AG10803 (cell line): ENCODE data around the gene TPST2.

Source experiments
- DNase-seq: peaks from one replicate; pipeline ENCODE4 v3.0.0; 2010; ENCODE audit warnings: low read depth
- H3K4me3 ChIP-seq: 2 replicates; pipeline ENCODE4 v1.5.1; 2011; ENCODE audit warnings: mild to moderate bottlenecking, low read length, control low read depth
- TF ChIP-seq, protein P1 (sequence below): conservative IDR thresholded peaks from 2 replicates; pipeline ENCODE4 v1.5.1; 2011; ENCODE audit warnings: mild to moderate bottlenecking, low read length, control low read depth, inconsistent platforms

The TPST2 gene

GRCh38 chr22:26483043-26483438 is 106.9 kb downstream of the TPST2 start:
- TF ChIP-seq, protein P1, sequence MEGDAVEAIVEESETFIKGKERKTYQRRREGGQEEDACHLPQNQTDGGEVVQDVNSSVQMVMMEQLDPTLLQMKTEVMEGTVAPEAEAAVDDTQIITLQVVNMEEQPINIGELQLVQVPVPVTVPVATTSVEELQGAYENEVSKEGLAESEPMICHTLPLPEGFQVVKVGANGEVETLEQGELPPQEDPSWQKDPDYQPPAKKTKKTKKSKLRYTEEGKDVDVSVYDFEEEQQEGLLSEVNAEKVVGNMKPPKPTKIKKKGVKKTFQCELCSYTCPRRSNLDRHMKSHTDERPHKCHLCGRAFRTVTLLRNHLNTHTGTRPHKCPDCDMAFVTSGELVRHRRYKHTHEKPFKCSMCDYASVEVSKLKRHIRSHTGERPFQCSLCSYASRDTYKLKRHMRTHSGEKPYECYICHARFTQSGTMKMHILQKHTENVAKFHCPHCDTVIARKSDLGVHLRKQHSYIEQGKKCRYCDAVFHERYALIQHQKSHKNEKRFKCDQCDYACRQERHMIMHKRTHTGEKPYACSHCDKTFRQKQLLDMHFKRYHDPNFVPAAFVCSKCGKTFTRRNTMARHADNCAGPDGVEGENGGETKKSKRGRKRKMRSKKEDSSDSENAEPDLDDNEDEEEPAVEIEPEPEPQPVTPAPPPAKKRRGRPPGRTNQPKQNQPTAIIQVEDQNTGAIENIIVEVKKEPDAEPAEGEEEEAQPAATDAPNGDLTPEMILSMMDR, result no peak
- DNase-seq, result no peak
- peak overlapping the region; percentile 92 for H3K4me3 ChIP-seq

DNA sequence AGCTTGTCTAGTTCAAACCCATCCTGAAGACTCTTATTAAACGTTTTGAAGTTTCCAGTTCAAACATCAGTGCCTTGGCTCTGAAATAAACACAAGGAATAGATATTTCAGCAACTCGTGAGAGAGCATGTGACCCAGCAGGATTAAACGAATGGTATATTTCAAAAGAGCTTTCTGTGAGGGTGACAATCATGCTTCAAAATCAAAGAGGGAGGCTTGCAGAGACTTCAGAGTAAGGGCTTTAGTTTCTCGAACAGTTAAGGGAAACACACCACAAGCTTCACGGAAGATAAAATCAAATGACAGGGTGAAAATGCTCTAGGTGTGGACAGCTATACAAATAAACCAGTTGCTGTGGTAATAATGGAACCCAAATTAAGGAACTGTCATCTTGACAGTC is 107.8 kb downstream of the TPST2 start:
- no peak overlapping the region for H3K4me3 ChIP-seq
- TF ChIP-seq, protein P1, result no peak
- no peak for DNase-seq

DNA sequence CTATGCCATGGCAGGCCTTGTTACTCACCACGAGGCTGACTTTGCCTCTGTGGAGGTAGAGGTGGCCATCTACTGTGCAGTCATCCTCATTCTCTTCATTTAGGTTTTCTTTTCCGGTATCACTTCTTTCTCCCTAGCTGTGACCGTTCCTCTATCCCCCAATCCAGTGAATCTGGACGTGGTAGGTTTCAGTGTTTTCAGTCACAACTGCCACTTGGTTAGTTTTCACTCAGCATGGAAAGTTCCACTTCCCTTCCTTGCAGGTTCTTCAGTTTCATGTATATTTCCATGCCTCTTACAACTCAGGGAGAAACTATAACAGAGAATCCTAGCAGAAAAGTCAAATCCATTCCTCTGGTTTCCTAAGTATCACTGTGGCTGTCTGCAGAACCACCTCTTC is 108.2 kb downstream of the TPST2 start:
- H3K4me3 ChIP-seq, result no peak overlapping the region
- TF ChIP-seq, protein P1, result no peak
- no peak for DNase-seq

DNA sequence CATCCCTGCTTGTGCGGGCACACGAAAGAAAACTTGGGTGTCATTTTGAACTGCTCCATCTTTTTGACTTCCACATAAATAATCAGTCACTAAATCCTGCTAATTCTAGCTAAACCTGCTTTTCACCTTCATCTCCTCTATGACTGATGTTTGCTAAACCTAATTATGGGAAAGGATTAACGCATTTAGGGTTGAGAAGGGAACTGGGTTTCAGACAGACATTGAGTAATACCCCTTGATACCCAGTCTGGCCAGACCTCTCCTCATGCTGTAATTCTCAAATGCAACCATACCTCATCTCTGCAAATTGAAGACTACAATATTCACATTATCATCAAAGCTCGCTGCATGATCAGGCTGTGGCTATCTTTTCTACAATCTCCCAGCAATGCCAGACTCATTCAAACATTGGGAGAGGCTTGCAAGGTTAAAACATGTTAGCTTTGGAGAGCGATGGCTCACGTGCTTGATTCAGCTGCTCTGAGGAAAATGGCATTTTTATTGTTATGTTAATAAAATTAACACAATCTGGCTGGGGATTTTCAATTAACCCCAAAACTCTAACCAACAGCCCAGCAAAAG is 108.7 kb downstream of the TPST2 start:
- DNase-seq, result no peak
- TF ChIP-seq, protein P1, result no peak
- no peak overlapping the region for H3K4me3 ChIP-seq

DNA sequence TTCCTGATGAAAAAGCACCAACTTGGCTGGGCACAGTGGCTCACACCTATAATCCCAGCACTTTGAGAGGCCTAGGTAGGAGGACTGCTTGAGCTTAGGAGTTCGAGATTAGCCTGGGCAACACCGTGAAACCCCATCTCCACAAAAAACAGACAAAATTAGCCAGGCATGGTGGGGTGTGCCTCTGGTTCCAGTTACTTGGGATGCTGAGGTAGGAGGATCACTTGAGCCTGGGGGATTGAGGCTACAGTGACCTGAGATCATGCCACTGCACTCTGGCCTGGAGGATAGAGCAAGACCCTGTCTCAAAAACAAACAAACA is 109.4 kb downstream of the TPST2 start:
- DNase-seq, result no peak
- H3K4me3 ChIP-seq, result no peak overlapping the region
- TF ChIP-seq, protein P1, result no peak

DNA sequence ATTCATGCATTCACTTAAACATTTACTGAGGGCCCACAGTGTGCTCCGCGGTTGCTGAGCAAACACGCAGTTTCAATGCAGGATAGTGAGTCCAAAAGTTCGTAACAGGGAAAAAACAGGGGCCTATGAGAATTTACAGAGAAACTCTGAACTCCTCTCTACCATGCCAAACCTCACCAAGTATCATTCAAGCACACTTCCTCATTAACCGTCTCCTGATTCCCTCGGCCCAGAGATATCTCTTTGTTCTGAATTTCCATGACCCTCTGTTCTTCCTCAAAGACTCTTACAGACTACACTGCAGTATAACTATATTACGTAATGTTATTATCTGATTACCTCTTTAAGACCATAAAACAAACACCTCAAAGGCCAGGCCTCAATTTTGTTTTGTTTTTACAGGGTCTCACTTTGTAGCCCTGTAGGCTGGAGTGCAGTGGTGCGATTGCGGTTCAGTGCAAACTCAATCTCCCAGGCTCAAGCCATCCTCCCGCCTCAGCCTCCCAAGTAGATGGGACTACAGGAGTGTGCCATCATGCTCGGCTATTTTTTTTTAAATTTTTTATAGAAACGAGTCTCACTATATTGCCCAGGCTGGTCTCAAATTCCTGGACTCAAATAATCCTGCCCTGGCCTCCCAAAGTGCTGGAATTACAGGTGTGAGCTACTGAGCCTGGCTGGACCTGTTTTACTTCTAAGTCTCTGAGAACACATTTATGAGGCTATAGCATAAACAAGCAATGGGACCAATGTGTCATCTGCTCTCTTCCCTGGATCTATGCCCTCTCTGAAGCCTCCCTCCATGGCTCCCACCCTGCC is 109.9 kb downstream of the TPST2 start:
- TF ChIP-seq, protein P1, result no peak
- no peak for DNase-seq
- H3K4me3 ChIP-seq, result no peak overlapping the region

DNA sequence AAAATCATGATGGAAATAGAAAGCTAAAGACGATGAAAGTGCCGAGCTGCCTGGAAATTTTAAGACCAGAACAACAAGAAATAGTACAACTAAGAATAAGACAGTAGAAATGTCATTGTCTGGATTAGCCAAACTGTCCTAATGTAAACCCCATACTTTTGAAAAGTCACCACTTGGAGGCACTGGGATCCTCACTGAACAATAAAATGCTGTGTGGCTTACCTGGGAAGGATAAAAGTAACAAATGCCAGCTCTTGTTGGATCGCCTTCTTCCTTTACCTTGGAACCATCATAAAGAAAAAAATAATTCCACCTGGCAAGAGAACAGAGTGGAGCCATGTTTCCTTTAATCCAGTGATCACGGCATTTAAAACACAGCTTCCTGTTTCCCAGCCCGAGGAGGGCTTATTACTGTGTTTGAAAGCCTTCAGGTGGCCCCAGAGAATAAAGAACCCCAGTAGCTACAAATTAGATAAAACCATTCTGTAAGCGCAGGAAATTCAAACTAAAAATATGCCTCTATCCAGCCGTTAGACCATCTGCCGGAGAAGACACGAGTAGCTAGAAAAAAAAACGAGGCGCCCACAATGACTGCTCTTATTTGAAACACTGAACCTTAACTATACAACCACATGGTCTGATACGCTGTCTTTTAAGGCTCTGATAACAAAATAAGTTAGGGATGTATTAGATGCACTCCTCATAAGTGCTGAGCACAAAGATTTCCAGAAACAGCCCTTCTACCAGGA is 110.7 kb downstream of the TPST2 start:
- no peak for DNase-seq
- TF ChIP-seq, protein P1, result no peak
- H3K4me3 ChIP-seq, result no peak overlapping the region
